Smooth muscle cell (in vitro differentiated cells): ENCODE data around the gene GALNT17. TPM values are rescaled to one million over a fixed set of nuclear protein-coding genes. Genes with fewer than 3 reads are reported as not detected.

ENCODE experiments used
- DNase-seq: peaks from one replicate; lab custom pipeline; 2025; ENCODE audit not compliant: unreplicated experiment; lab: John Stamatoyannopoulos, UW
- H2AFZ ChIP-seq: fragments of 200-600 bp; sonication (generic); 2 replicates; pipeline ENCODE4 v1.6.0; 2016; ENCODE audit warnings: antibody characterized with exemption, low read depth, mild to moderate bottlenecking
- H3F3A ChIP-seq: fragments of 200-600 bp; sonication (generic); 2 replicates; pipeline ENCODE4 v1.6.0; 2017; ENCODE audit warnings: antibody characterized with exemption, low read depth
- H3K27ac ChIP-seq: fragments of 200-600 bp; sonication (generic); 2 replicates; pipeline ENCODE4 v1.5.1; 2016; ENCODE audit warnings: low read depth, mild to moderate bottlenecking
- H3K27me3 ChIP-seq: fragments of 200-600 bp; sonication (generic); 2 replicates; pipeline ENCODE4 v1.6.1; 2016; ENCODE audit warnings: low read depth, mild to moderate bottlenecking
- H3K36me3 ChIP-seq: fragments of 200-600 bp; sonication (generic); 2 replicates; pipeline ENCODE4 v1.5.1; 2016; ENCODE audit warnings: low read depth
- H3K4me1 ChIP-seq: fragments of 200-600 bp; sonication (generic); 2 replicates; pipeline ENCODE4 v1.5.1; 2016; ENCODE audit warnings: low read depth
- H3K4me2 ChIP-seq: fragments of 200-600 bp; sonication (generic); 2 replicates; pipeline ENCODE4 v1.6.0; 2016; ENCODE audit warnings: mild to moderate bottlenecking
- H3K4me3 ChIP-seq: fragments of 200-600 bp; sonication (generic); 2 replicates; pipeline ENCODE4 v1.5.1; 2016; ENCODE audit warnings: mild to moderate bottlenecking
- H3K79me2 ChIP-seq: fragments of 200-600 bp; sonication (generic); 2 replicates; pipeline ENCODE4 v1.6.0; 2016; ENCODE audit warnings: low read depth, mild to moderate bottlenecking
- H3K9ac ChIP-seq: fragments of 200-600 bp; sonication (generic); 2 replicates; pipeline ENCODE4 v1.6.0; 2016; ENCODE audit warnings: low read depth
- H3K9me3 ChIP-seq: fragments of 200-600 bp; sonication (generic); replicated peaks from 2 replicates; pipeline ENCODE4 v1.5.1; 2016; ENCODE audit warnings: low read depth
- H4K20me1 ChIP-seq: fragments of 200-600 bp; sonication (generic); 2 replicates; pipeline ENCODE4 v1.6.0; 2016; ENCODE audit warnings: low read depth
- WGBS: methylation state at CpG from one replicate; pipeline ENCODE4 v1.1.7; 2016; ENCODE audit warnings: low lambda C conversion rate; 5-methylcytosine and 5-hydroxymethylcytosine counted together
- polyA plus RNA-seq: library from polyadenylated mRNA; unstranded; fragments of >200 nt; fragmentation: Nextera tagmentation; extraction: Ambion mirVana; gene quantifications from 2 replicates; pipeline ENCODE4 v1.2.1, GENCODE V29; 2016
- total RNA-seq: library from RNA; depleted of rRNA; stranded (reverse); fragments of >200 nt; gene quantifications from 2 replicates; pipeline ENCODE4 v1.2.3, GENCODE V29; 2014
- TF ChIP-seq, protein P1 (sequence below): fragments of 200-600 bp; sonication (generic); IDR thresholded peaks from 2 replicates; pipeline ENCODE4 v1.5.1; 2017; ENCODE audit warnings: borderline replicate concordance, mild to moderate bottlenecking, antibody characterized with exemption; ENCODE audit not compliant: insufficient read depth, poor library complexity, severe bottlenecking

GALNT17 gene
- total and polyA plus RNA-seq, 2 experiments from 2014 or later = 0.38 to 0.45 TPM

DNA sequence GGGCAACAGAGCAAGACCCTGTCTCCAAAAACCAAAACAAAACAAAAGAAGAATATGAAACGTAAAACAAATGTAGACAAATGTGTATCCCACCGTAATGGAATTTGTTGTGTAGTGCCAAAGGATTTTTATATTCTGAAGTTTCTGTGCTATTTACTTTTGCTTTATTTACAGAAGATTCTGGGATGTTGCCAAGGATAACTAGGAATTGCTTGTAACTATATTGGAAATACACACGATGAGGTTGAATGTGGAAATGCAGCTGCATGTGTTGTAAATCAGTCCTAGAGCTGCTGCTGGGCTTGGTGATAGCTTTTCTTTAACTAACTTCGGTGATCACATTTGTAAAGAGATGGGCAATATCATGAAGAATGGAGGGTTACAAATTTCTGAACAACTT is 39.5 kb downstream of the GALNT17 start:
- Histone ChIP-seq H3K4me2 (no peak overlapping the region), H3K4me3 (no peak overlapping the region), H3K9ac (no peak overlapping the region), H3K9me3 (no peaks in the 10 kb centered on the region), H3K79me2 (no peaks in the 10 kb centered on the region), H3F3A (no peaks in the 10 kb centered on the region), H4K20me1 (no peaks in the 10 kb centered on the region), H3K27ac (no peak overlapping the region), H3K4me1 (no peaks in the 10 kb centered on the region), H2AFZ (no peak overlapping the region), H3K36me3 (no peaks in the 10 kb centered on the region), H3K27me3 (no peaks in the 10 kb centered on the region)
- TF ChIP-seq, protein P1, sequence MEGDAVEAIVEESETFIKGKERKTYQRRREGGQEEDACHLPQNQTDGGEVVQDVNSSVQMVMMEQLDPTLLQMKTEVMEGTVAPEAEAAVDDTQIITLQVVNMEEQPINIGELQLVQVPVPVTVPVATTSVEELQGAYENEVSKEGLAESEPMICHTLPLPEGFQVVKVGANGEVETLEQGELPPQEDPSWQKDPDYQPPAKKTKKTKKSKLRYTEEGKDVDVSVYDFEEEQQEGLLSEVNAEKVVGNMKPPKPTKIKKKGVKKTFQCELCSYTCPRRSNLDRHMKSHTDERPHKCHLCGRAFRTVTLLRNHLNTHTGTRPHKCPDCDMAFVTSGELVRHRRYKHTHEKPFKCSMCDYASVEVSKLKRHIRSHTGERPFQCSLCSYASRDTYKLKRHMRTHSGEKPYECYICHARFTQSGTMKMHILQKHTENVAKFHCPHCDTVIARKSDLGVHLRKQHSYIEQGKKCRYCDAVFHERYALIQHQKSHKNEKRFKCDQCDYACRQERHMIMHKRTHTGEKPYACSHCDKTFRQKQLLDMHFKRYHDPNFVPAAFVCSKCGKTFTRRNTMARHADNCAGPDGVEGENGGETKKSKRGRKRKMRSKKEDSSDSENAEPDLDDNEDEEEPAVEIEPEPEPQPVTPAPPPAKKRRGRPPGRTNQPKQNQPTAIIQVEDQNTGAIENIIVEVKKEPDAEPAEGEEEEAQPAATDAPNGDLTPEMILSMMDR = no peak
- 96% methylated on average over 4 of the region's 4 CpGs for WGBS
- DNase-seq = no peak

DNA sequence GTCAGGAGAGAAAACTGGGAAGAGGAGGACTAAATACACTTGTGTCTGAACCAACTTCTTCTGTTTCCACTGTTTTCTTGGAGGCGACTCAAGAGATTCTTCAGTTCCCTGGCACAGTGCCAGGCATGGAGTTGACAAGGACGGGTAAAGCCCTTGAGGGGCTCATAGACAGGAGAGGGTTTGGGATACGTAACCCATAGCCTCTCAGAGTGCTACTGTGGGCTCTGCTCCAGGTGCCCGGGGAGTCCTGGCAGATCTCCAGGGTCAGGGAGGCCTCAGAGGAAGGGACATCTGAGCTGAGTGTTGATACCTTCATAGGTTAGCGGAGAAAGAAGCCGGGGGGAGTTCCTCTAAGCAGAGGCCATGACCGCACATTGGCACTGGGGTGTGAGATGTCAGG is 42.0 kb downstream of the GALNT17 start:
- no peaks in the 10 kb centered on the region for H3K36me3 ChIP-seq
- H3K27me3 ChIP-seq = no peaks in the 10 kb centered on the region
- no peaks in the 10 kb centered on the region for H3K4me1 ChIP-seq
- 86% methylated on average over 7 of the region's 7 CpGs for WGBS
- no peak overlapping the region for H3K4me2 ChIP-seq
- no peaks in the 10 kb centered on the region for H3K9me3 ChIP-seq
- H3F3A ChIP-seq = no peaks in the 10 kb centered on the region
- H4K20me1 ChIP-seq = no peaks in the 10 kb centered on the region
- no peak overlapping the region for H3K4me3 ChIP-seq
- no peak overlapping the region for H3K9ac ChIP-seq
- DNase-seq = no peak
- H3K79me2 ChIP-seq = no peaks in the 10 kb centered on the region
- no peak overlapping the region for H3K27ac ChIP-seq
- no peak overlapping the region for H2AFZ ChIP-seq
- TF ChIP-seq, protein P1 = no peak

DNA sequence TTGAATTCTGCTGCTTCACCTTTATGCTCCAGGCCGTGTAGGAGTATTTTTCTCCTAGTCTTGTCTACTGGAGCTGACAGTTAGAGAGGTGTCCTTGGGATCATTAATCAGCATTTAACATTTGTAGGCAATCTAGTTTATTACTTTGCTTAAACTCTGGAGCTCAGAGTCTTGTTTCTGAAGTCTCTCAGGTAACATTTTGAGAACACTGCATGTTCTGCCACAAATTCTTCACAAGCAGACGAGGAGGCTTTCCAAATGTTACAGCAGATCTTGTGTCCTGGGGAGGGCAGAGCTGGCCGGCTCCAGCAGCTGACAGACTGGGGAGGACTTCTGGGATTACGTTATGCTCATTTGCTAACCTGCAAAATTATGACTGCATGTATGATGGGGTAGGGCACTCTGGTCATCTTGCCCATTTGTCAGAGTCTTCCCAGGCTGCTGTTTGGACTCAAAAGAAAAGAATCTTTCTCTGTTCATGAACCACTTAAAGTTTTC is 50.5 kb downstream of the GALNT17 start:
- no peak overlapping the region for H3K4me2 ChIP-seq
- no peaks in the 10 kb centered on the region for H3F3A ChIP-seq
- no peaks in the 10 kb centered on the region for H4K20me1 ChIP-seq
- no peak overlapping the region for H2AFZ ChIP-seq
- TF ChIP-seq, protein P1 = no peak
- no peak for DNase-seq
- no peak overlapping the region for H3K4me3 ChIP-seq
- H3K27ac ChIP-seq = no peak overlapping the region
- no peak overlapping the region for H3K9ac ChIP-seq
- H3K9me3 ChIP-seq = no peaks in the 10 kb centered on the region
- no peaks in the 10 kb centered on the region for H3K79me2 ChIP-seq
- 86% methylated on average over 4 of the region's 4 CpGs for WGBS
- H3K27me3 ChIP-seq = no peaks in the 10 kb centered on the region
- H3K36me3 ChIP-seq = no peaks in the 10 kb centered on the region
- H3K4me1 ChIP-seq = no peaks in the 10 kb centered on the region

DNA sequence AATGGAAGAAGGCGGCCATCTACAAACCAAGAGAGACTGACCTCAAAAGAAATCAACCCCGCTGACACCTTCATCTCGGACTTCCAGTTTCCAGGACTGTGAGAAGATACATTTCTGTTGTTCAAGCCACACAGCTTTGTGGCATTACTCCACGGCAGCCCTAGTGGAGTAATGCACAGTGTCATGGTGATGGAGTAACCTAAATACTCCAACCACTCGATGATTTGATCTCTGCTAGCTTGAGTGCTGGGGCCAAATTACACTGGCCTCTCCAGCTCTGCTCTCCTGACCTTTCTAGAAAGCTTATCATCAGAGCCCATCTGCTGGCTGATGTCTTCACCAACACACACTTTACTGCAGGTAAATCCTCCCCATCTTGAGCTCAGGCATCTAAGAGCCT is 52.2 kb downstream of the GALNT17 start:
- H3K36me3 ChIP-seq = no peaks in the 10 kb centered on the region
- H3K27ac ChIP-seq = no peak overlapping the region
- no peaks in the 10 kb centered on the region for H3F3A ChIP-seq
- H4K20me1 ChIP-seq = no peaks in the 10 kb centered on the region
- no peak overlapping the region for H3K9ac ChIP-seq
- 92% methylated on average over 5 of the region's 5 CpGs for WGBS
- H3K79me2 ChIP-seq = no peaks in the 10 kb centered on the region
- H3K27me3 ChIP-seq = no peaks in the 10 kb centered on the region
- TF ChIP-seq, protein P1 = no peak
- no peaks in the 10 kb centered on the region for H3K9me3 ChIP-seq
- no peak overlapping the region for H2AFZ ChIP-seq
- no peak overlapping the region for H3K4me3 ChIP-seq
- H3K4me2 ChIP-seq = no peak overlapping the region
- H3K4me1 ChIP-seq = no peaks in the 10 kb centered on the region
- DNase-seq = no peak
